T-helper 2 cell (primary cell): ENCODE measurements around the gene ENO1.
A peak's percentile ranks its signal among the peaks of the same experiment; 100 is the strongest.
"Not testable (repeated sequence)": the region's sequence is repeated elsewhere in the genome, so short reads cannot be mapped to it uniquely, and the experiment has no call there.

Experiments used
- DNase-seq, 5 experiments: peaks; one replicate each; pipeline versions ENCODE4 v3.0.0 to v3.0.0-alpha.2; 2012 to 2022

Gene ENO1

GRCh38 chr1:8892026-8892425 is 13.5 kb upstream of the ENO1 start:
- DNase-seq = no peak

GRCh38 chr1:8891401-8891800 is 12.9 kb upstream of the ENO1 start:
- DNase-seq = no peak

- no peak for DNase-seq
These were observed 11.7 kb upstream of the ENO1 start for GRCh38 chr1:8889925-8890785.

GRCh38 chr1:8889103-8889846 is 10.8 kb upstream of the ENO1 start:
- no peak for DNase-seq

- DNase-seq = no peak
These were observed 8.1 kb upstream of the ENO1 start for GRCh38 chr1:8886589-8886988.

- DNase-seq = not testable (repeated sequence)
These were observed 7.6 kb upstream of the ENO1 start for GRCh38 chr1:8886031-8886524.

- DNase-seq = not testable (repeated sequence)
These were observed 5.6 kb upstream of the ENO1 start for GRCh38 chr1:8884105-8884504.

GRCh38 chr1:8883491-8883890 is 5.0 kb upstream of the ENO1 start:
- no peak for DNase-seq

GRCh38 chr1:8879922-8880676 is 1.6 kb upstream of the ENO1 start:
- DNase-seq = peak in 1 of 5 experiments; percentile 91

GRCh38 chr1:8879464-8879921 is 1.0 kb upstream of the ENO1 start:
- DNase-seq = no peak

GRCh38 chr1:8878698-8879463 is 395 bp upstream of the ENO1 start:
- DNase-seq = peak; percentile 97 to 99 (median 98)

- no peak for DNase-seq
These were observed 2.4 kb downstream of the ENO1 start for GRCh38 chr1:8876087-8876486.

GRCh38 chr1:8875216-8875861 is 3.1 kb downstream of the ENO1 start:
- DNase-seq = no peak

GRCh38 chr1:8874230-8875201 is 4.0 kb downstream of the ENO1 start:
- DNase-seq = no peak

- DNase-seq = peak in 3 of 5 experiments; percentile 27 to 80 (median 72)
These were observed 4.8 kb downstream of the ENO1 start for GRCh38 chr1:8873506-8874229.

GRCh38 chr1:8873001-8873400 is 5.5 kb downstream of the ENO1 start:
- no peak for DNase-seq

GRCh38 chr1:8871965-8872399 is 6.5 kb downstream of the ENO1 start:
- no peak for DNase-seq

GRCh38 chr1:8871539-8871935 is 6.9 kb downstream of the ENO1 start:
- DNase-seq = peak in 1 of 5 experiments; percentile 12
